ENCODE results near the gene CHD6. TPM values are rescaled to one million over a fixed set of nuclear protein-coding genes. Genes with fewer than 3 reads are reported as not detected.

Gene CHD6
- total RNA-seq, 1 experiment from 2014 or later, result 46.7 TPM

DNA sequence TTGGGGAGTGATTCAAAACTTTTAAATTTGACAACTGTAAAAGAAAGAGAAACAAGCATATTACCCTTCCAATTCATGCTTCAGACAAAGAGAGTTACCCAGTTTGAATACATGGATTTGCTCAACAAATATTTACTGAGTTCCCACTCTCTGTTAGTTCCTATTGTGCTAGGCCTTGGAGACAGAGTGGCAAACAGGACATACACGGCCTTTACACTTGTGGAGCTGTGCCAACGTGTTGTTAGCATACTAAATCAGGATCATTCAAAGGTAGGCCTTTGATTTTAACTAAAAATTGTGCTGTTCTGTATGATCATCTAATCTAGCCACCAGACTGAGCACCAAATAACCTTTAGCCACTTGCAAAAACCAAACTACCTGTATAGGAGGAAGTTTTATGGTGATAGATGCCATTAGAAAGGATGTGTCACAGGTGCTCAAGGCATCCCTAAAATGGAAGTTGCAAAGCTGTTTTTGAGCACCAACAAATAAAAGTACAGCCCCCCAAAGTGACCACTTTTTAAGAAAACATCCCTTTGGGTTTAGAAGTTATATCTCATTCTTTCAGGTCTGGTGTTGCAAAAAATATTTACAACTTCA, 84.5 kb downstream of the CHD6 start:
- no peaks in the 10 kb centered on the region for H3K4me1 ChIP-seq (ENCODE audit: insufficient read depth, low read length, poor library complexity, severe bottlenecking)
- POLR2A ChIA-PET (ENCODE audit: low non-redundant PET), result no interaction called here
- peaks cover 11% of the 10 kb centered on the region for H3K36me3 ChIP-seq (ENCODE audit: insufficient read depth, low read length, poor library complexity, severe bottlenecking)
- no peak for DNase-seq (ENCODE audit: low spot score)
- intact Hi-C loops (cut with micrococcal nuclease; ENCODE audit: unreplicated experiment), result no loop called here
- TF ChIP-seq, protein P1, sequence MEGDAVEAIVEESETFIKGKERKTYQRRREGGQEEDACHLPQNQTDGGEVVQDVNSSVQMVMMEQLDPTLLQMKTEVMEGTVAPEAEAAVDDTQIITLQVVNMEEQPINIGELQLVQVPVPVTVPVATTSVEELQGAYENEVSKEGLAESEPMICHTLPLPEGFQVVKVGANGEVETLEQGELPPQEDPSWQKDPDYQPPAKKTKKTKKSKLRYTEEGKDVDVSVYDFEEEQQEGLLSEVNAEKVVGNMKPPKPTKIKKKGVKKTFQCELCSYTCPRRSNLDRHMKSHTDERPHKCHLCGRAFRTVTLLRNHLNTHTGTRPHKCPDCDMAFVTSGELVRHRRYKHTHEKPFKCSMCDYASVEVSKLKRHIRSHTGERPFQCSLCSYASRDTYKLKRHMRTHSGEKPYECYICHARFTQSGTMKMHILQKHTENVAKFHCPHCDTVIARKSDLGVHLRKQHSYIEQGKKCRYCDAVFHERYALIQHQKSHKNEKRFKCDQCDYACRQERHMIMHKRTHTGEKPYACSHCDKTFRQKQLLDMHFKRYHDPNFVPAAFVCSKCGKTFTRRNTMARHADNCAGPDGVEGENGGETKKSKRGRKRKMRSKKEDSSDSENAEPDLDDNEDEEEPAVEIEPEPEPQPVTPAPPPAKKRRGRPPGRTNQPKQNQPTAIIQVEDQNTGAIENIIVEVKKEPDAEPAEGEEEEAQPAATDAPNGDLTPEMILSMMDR (conservative IDR thresholded peaks at IDR 0.05; ENCODE audit: low read depth, low read length), result no peak
- TF ChIP-seq EZH2 (IDR thresholded peaks at IDR 0.05; ENCODE audit: borderline replicate concordance, low read depth, low read length, poor library complexity, severe bottlenecking), result no peak
- H3K4me3 ChIP-seq (ENCODE audit: low read depth, low read length, poor library complexity, severe bottlenecking), result no peak overlapping the region
- H3K27ac ChIP-seq (ENCODE audit: low read depth, low read length, poor library complexity, severe bottlenecking), result no peak overlapping the region
- peaks cover 11% of the 10 kb centered on the region for H3K9me3 ChIP-seq (ENCODE audit: low read depth, low read length, poor library complexity, severe bottlenecking)
- BruUV-seq (replicated peaks), result no TSS peak
- no peaks in the 10 kb centered on the region for H3K27me3 ChIP-seq (replicated peaks; ENCODE audit: insufficient read depth, low read depth, low read length, poor library complexity)
- CTCF ChIA-PET, result no interaction called here

DNA sequence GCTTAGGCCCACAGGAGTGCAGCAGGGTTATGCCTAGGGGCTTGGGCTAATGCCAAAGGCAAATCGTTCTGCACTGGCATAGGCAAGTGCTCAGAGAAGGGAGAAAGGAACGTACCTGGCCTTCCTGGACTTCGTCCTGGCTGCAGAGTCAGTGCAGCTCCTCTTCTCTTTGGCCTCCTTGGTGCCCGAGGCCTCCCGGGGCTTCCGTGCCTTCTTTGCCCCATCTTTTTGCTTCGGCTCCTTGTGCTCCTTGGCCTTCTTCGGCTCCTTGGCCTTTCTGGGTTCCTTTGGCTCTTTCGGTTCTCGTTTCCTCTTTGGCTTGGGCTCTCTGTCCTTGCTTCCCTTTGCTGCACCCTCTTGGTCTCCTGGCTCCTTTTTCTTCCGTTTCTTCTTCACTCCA, 85.2 kb downstream of the CHD6 start:
- no peak overlapping the region for H3K4me3 ChIP-seq (ENCODE audit: low read depth, low read length, poor library complexity, severe bottlenecking)
- no peak for TF ChIP-seq EZH2 (IDR thresholded peaks at IDR 0.05; ENCODE audit: borderline replicate concordance, low read depth, low read length, poor library complexity, severe bottlenecking)
- TF ChIP-seq, protein P1 (conservative IDR thresholded peaks at IDR 0.05; ENCODE audit: low read depth, low read length), result no peak
- H3K4me1 ChIP-seq (ENCODE audit: insufficient read depth, low read length, poor library complexity, severe bottlenecking), result no peaks in the 10 kb centered on the region
- no peak for DNase-seq (ENCODE audit: low spot score)
- H3K27me3 ChIP-seq (replicated peaks; ENCODE audit: insufficient read depth, low read depth, low read length, poor library complexity), result no peaks in the 10 kb centered on the region
- H3K36me3 ChIP-seq (ENCODE audit: insufficient read depth, low read length, poor library complexity, severe bottlenecking), result peaks cover 11% of the 10 kb centered on the region
- BruUV-seq (replicated peaks), result no TSS peak
- peaks cover 7% of the 10 kb centered on the region for H3K9me3 ChIP-seq (ENCODE audit: low read depth, low read length, poor library complexity, severe bottlenecking)
- no peak overlapping the region for H3K27ac ChIP-seq (ENCODE audit: low read depth, low read length, poor library complexity, severe bottlenecking)
- ChIA-PET CTCF (no interaction called here), POLR2A (ENCODE audit: low non-redundant PET) (no interaction called here)
- intact Hi-C loops (cut with micrococcal nuclease; ENCODE audit: unreplicated experiment), result no loop called here

DNA sequence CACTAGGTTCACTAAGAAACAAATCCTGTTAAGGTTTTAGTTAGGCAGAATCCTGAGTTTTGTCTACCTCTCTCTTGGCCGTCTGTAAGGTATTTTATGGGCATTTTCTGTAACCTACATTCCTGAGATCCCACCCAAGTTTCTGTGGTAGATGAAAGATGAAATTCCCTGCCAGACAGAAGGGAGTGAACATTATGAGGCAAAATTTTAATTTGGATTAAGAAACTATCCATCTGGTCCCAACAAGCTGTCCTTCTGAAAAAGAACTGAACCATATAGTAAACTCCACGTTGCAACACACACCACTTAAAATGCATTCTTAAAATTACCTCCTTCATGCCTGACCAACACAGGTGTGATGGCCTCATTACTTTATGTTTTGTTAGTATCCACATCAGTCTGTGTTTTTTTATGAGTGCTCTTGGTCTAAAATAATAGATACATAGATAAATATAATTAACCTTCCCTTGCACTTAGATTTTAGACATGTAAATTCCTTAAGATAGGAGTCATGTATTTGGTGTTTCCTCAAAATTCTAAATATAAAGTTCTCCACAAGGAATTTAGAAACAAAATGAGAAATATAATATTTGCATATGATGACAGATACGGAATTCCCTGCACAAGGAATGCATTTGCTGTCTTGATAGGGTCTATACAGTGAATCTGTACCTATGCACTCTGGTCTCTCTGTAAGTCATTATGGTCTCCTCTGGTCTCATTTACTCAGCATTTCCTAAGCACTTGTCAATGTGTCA, 86.5 kb downstream of the CHD6 start:
- DNase-seq (ENCODE audit: low spot score), result no peak
- Histone ChIP-seq H3K27me3 (replicated peaks; ENCODE audit: insufficient read depth, low read depth, low read length, poor library complexity) (no peaks in the 10 kb centered on the region), H3K4me1 (ENCODE audit: insufficient read depth, low read length, poor library complexity, severe bottlenecking) (no peaks in the 10 kb centered on the region), H3K27ac (ENCODE audit: low read depth, low read length, poor library complexity, severe bottlenecking) (no peak overlapping the region), H3K36me3 (ENCODE audit: insufficient read depth, low read length, poor library complexity, severe bottlenecking) (peaks cover 11% of the 10 kb centered on the region), H3K9me3 (ENCODE audit: low read depth, low read length, poor library complexity, severe bottlenecking) (no peaks in the 10 kb centered on the region), H3K4me3 (ENCODE audit: low read depth, low read length, poor library complexity, severe bottlenecking) (no peak overlapping the region)
- TF ChIP-seq, protein P1 (conservative IDR thresholded peaks at IDR 0.05; ENCODE audit: low read depth, low read length), result no peak
- TF ChIP-seq EZH2 (IDR thresholded peaks at IDR 0.05; ENCODE audit: borderline replicate concordance, low read depth, low read length, poor library complexity, severe bottlenecking), result no peak
- intact Hi-C loops (cut with micrococcal nuclease; ENCODE audit: unreplicated experiment), result no loop called here
- POLR2A ChIA-PET (ENCODE audit: low non-redundant PET), result no interaction called here
- CTCF ChIA-PET, result no interaction called here
- no TSS peak for BruUV-seq (replicated peaks)

Measured in A673 (cell line).